ENCODE data around the gene TNN. TPM values are rescaled to one million over a fixed set of nuclear protein-coding genes. Genes with fewer than 3 reads are reported as not detected.
"Not testable (repeated sequence)": the region's sequence is repeated elsewhere in the genome, so short reads cannot be mapped to it uniquely, and the experiment has no call there.

TNN gene
- total RNA-seq, 1 donor from 2014 or later = 0.11 TPM

GRCh38 chr1:175090780-175091179 lies 23.1 kb downstream of the TNN start:
- Histone ChIP-seq H3K9me3 (no peaks in the 10 kb centered on the region), H3K4me3 (no peak overlapping the region), H3K4me1 (no peaks in the 10 kb centered on the region), H3K36me3 (no peaks in the 10 kb centered on the region), H3K27me3 (no peaks in the 10 kb centered on the region), H3K27ac (no peak overlapping the region)
- TF ChIP-seq CTCF (IDR thresholded peaks at IDR 0.05) = no peak
- DNase-seq (ENCODE audit: low spot score in 2 of 2) = no peak
- intact Hi-C loops (cut with DNase I) = no loop called here

GRCh38 chr1:175094626-175095025 lies 27.0 kb downstream of the TNN start:
- Histone ChIP-seq H3K4me3 (no peak overlapping the region), H3K27me3 (no peaks in the 10 kb centered on the region), H3K36me3 (no peaks in the 10 kb centered on the region), H3K27ac (no peak overlapping the region), H3K4me1 (no peaks in the 10 kb centered on the region), H3K9me3 (no peaks in the 10 kb centered on the region)
- no peak for DNase-seq (ENCODE audit: low spot score in 2 of 2)
- intact Hi-C loops (cut with DNase I) = no loop called here
- no peak for TF ChIP-seq CTCF (IDR thresholded peaks at IDR 0.05)

- TF ChIP-seq CTCF (IDR thresholded peaks at IDR 0.05) = no peak
These were observed 27.4 kb downstream of the TNN start for GRCh38 chr1:175095069-175095468.

GRCh38 chr1:175095978-175096607 lies 28.5 kb downstream of the TNN start:
- Histone ChIP-seq H3K27ac (no peak overlapping the region), H3K27me3 (no peaks in the 10 kb centered on the region), H3K9me3 (no peaks in the 10 kb centered on the region), H3K4me1 (no peaks in the 10 kb centered on the region), H3K4me3 (no peak overlapping the region), H3K36me3 (no peaks in the 10 kb centered on the region)
- intact Hi-C loops (cut with DNase I) = no loop called here
- DNase-seq (ENCODE audit: low spot score in 2 of 2) = no peak
- TF ChIP-seq CTCF (IDR thresholded peaks at IDR 0.05) = no peak

More at GRCh38 chr1:175095069-175095468, 27.4 kb downstream of the TNN start:
- intact Hi-C loops (cut with DNase I) = no loop called here
- no peaks in the 10 kb centered on the region for H3K36me3 ChIP-seq
- H3K4me1 ChIP-seq = no peaks in the 10 kb centered on the region
- no peaks in the 10 kb centered on the region for H3K9me3 ChIP-seq
- no peak overlapping the region for H3K4me3 ChIP-seq
- DNase-seq (ENCODE audit: low spot score in 2 of 2) = no peak
- no peak overlapping the region for H3K27ac ChIP-seq
- H3K27me3 ChIP-seq = no peaks in the 10 kb centered on the region

GRCh38 chr1:175097361-175097760 lies 29.7 kb downstream of the TNN start:
- no peak for TF ChIP-seq CTCF (IDR thresholded peaks at IDR 0.05)
- Histone ChIP-seq H3K9me3 (no peaks in the 10 kb centered on the region), H3K4me1 (no peaks in the 10 kb centered on the region), H3K27ac (no peak overlapping the region), H3K4me3 (no peak overlapping the region), H3K27me3 (no peaks in the 10 kb centered on the region), H3K36me3 (no peaks in the 10 kb centered on the region)
- no peak for DNase-seq (ENCODE audit: low spot score in 2 of 2)
- intact Hi-C loops (cut with DNase I) = no loop called here

- DNase-seq (ENCODE audit: low spot score in 2 of 2) = no peak
- Histone ChIP-seq H3K9me3 (no peaks in the 10 kb centered on the region), H3K4me1 (no peaks in the 10 kb centered on the region), H3K27ac (no peak overlapping the region), H3K27me3 (no peaks in the 10 kb centered on the region), H3K36me3 (no peaks in the 10 kb centered on the region), H3K4me3 (no peak overlapping the region)
- no peak for TF ChIP-seq CTCF (IDR thresholded peaks at IDR 0.05)
- intact Hi-C loops (cut with DNase I) = no loop called here
These were observed 32.3 kb downstream of the TNN start for GRCh38 chr1:175099916-175100315.

GRCh38 chr1:175102166-175102565 lies 34.5 kb downstream of the TNN start:
- H3K4me1 ChIP-seq; intact Hi-C loops (cut with DNase I); H3K4me3 ChIP-seq; H3K36me3 ChIP-seq; DNase-seq (ENCODE audit: low spot score in 2 of 2); H3K27me3 ChIP-seq; H3K9me3 ChIP-seq; H3K27ac ChIP-seq: not testable (repeated sequence)

GRCh38 chr1:175106536-175106935 lies 38.9 kb downstream of the TNN start:
- H3K27me3 ChIP-seq; H3K27ac ChIP-seq; DNase-seq (ENCODE audit: low spot score in 2 of 2); intact Hi-C loops (cut with DNase I); H3K4me3 ChIP-seq; H3K9me3 ChIP-seq; H3K4me1 ChIP-seq; H3K36me3 ChIP-seq: not testable (repeated sequence)
